ENCODE measurements around the gene ERICH2. TPM values are rescaled to one million over a fixed set of nuclear protein-coding genes. Genes with fewer than 3 reads are reported as not detected.

ERICH2 gene
- total RNA-seq, 4 donors from 2014 or later: 0.98 TPM; not detected in 3

GRCh38 chr2:170816504-170817092, 46.4 kb downstream of the ERICH2 start, which contains the start of gene GAD1:
GAD1 (plus strand) TSS chr2:170816887; CDS start chr2:170818592, 1,705 bp downstream.
- H3K27ac ChIP-seq: no peak within 1 kb of the TSS

GRCh38 chr2:170817093-170818035, 47.2 kb downstream of the ERICH2 start:
- Histone ChIP-seq H3K4me3 (peak overlapping the region; percentile 13 to 42 (median 38)), H3K9me3 (no peaks in the 10 kb centered on the region), H3K4me1 (peaks cover 0 to 88% (median 65%) of the 10 kb centered on the region in 4 donors), H3K27ac (no peak overlapping the region), H3K27me3 (peaks cover 8 to 96% of the 10 kb centered on the region in 2 donors), H3K36me3 (no peaks in the 10 kb centered on the region)
- TF ChIP-seq EP300 (IDR thresholded peaks at IDR 0.05): no peak
- no peak for TF ChIP-seq CTCF (IDR thresholded peaks at IDR 0.05)
- TF ChIP-seq POLR2A (IDR thresholded peaks at IDR 0.05): no peak
- DNase-seq (ENCODE audit: low spot score in 2 of 2): no peak
- WGBS, 2 donors: 0 to 1% methylated on average over 46 to 59 of the region's 69 CpGs

More at GRCh38 chr2:170816504-170817092, 46.4 kb downstream of the ERICH2 start, which contains the start of gene GAD1:
- H3K4me1 ChIP-seq: peaks cover 0 to 81% (median 58%) of the 10 kb centered on the region in 4 donors
- H3K4me3 ChIP-seq: peak within 1 kb of the TSS; percentile 13 to 42 (median 38)
- no peaks in the 10 kb centered on the region for H3K9me3 ChIP-seq
- peaks cover 6 to 88% of the 10 kb centered on the region in 2 donors for H3K27me3 ChIP-seq
- peak; percentile 22 to 49 for DNase-seq (ENCODE audit: low spot score in 2 of 2)
- TF ChIP-seq EP300 (IDR thresholded peaks at IDR 0.05) (no peak), POLR2A (IDR thresholded peaks at IDR 0.05) (no peak), CTCF (IDR thresholded peaks at IDR 0.05) (no peak)
- H3K36me3 ChIP-seq: no peaks in the 10 kb centered on the region
- 0 to 1% methylated on average over 30 to 47 of the region's 49 CpGs for WGBS, 2 donors

- DNase-seq (ENCODE audit: low spot score in 2 of 2): no peak
- peak overlapping the region in 3 of 4 donors; percentile 15 to 42 (median 41) for H3K4me3 ChIP-seq
- H3K9me3 ChIP-seq: no peaks in the 10 kb centered on the region
- TF ChIP-seq CTCF (IDR thresholded peaks at IDR 0.05): no peak
- no peak for TF ChIP-seq EP300 (IDR thresholded peaks at IDR 0.05)
- TF ChIP-seq POLR2A (IDR thresholded peaks at IDR 0.05): no peak
- H3K27ac ChIP-seq: no peak overlapping the region
- peaks cover 0 to 88% (median 69%) of the 10 kb centered on the region in 4 donors for H3K4me1 ChIP-seq
- 2 to 3% methylated on average over 41 to 56 of the region's 60 CpGs for WGBS, 2 donors
- peaks cover 8 to 100% of the 10 kb centered on the region in 2 donors for H3K27me3 ChIP-seq
- H3K36me3 ChIP-seq: no peaks in the 10 kb centered on the region
Observed at GRCh38 chr2:170818036-170818751, 48.0 kb downstream of the ERICH2 start.

GRCh38 chr2:170818752-170819470, 48.7 kb downstream of the ERICH2 start:
- 5 to 7% methylated on average over 30 of the region's 30 CpGs for WGBS, 2 donors
- DNase-seq (ENCODE audit: low spot score in 2 of 2): no peak
- H3K4me3 ChIP-seq: peak overlapping the region in 1 of 4 donors; percentile 42
- peaks cover 8 to 100% of the 10 kb centered on the region in 2 donors for H3K27me3 ChIP-seq
- peaks cover 0 to 88% (median 71%) of the 10 kb centered on the region in 4 donors for H3K4me1 ChIP-seq
- TF ChIP-seq POLR2A (IDR thresholded peaks at IDR 0.05) (no peak), EP300 (IDR thresholded peaks at IDR 0.05) (no peak), CTCF (IDR thresholded peaks at IDR 0.05) (no peak)
- H3K9me3 ChIP-seq: no peaks in the 10 kb centered on the region
- no peak overlapping the region for H3K27ac ChIP-seq
- H3K36me3 ChIP-seq: no peaks in the 10 kb centered on the region
